ENCODE results near the gene ASAH2.
A peak's percentile ranks its signal among the peaks of the same experiment; 100 is the strongest.

The ASAH2 gene

GRCh38 chr10:50224330-50224952 is 26.9 kb downstream of the ASAH2 start:
- WGBS (ENCODE audit: extremely low coverage, insufficient coverage, low lambda C conversion rate): no CpG with 5 or more reads among the region's 6 CpGs
- Histone ChIP-seq H3K79me1 (ENCODE audit: low read length) (no peaks in the 10 kb centered on the region), H3K4ac (ENCODE audit: low read depth, low read length) (no peak overlapping the region), H2BK5ac (ENCODE audit: low read length) (no peak overlapping the region), H2AK5ac (ENCODE audit: low read length) (no peak overlapping the region), H3K56ac (ENCODE audit: low read length) (no peak overlapping the region), H3K27me3 (ENCODE audit: insufficient read depth, low read length, poor library complexity) (no peaks in the 10 kb centered on the region), H3K18ac (ENCODE audit: low read length) (no peak overlapping the region), H4K8ac (ENCODE audit: low read depth, low read length) (no peak overlapping the region), H4K5ac (ENCODE audit: low read length) (no peak overlapping the region), H3K36me3 (ENCODE audit: control insufficient read depth, insufficient read depth, low read length) (no peaks in the 10 kb centered on the region), H3K4me2 (ENCODE audit: low read length) (no peak overlapping the region), H3K27ac (ENCODE audit: low read depth, low read length) (no peak overlapping the region), H3K79me2 (ENCODE audit: control insufficient read depth, insufficient read depth, low read length) (no peaks in the 10 kb centered on the region), H3K4me3 (ENCODE audit: low read length) (no peak overlapping the region), H2BK120ac (ENCODE audit: low read depth, low read length) (no peak overlapping the region), H2BK15ac (replicated peaks; ENCODE audit: low read depth) (no peak overlapping the region), H3K9ac (ENCODE audit: low read length) (no peak overlapping the region), H3K4me1 (ENCODE audit: control insufficient read depth, low read depth, low read length) (no peaks in the 10 kb centered on the region), H3K23ac (ENCODE audit: low read length) (no peak overlapping the region)
- peak; percentile 70 for DNase-seq

GRCh38 chr10:50222199-50222598 is 29.1 kb downstream of the ASAH2 start:
- Histone ChIP-seq H3K27ac (ENCODE audit: low read depth, low read length) (no peak overlapping the region), H2BK15ac (replicated peaks; ENCODE audit: low read depth) (no peak overlapping the region), H3K4me3 (ENCODE audit: low read length) (no peak overlapping the region), H2AK5ac (ENCODE audit: low read length) (no peak overlapping the region), H3K4ac (ENCODE audit: low read depth, low read length) (no peak overlapping the region), H3K56ac (ENCODE audit: low read length) (no peak overlapping the region), H3K79me1 (ENCODE audit: low read length) (no peaks in the 10 kb centered on the region), H3K23ac (ENCODE audit: low read length) (no peak overlapping the region), H3K4me1 (ENCODE audit: control insufficient read depth, low read depth, low read length) (no peaks in the 10 kb centered on the region), H2BK5ac (ENCODE audit: low read length) (no peak overlapping the region), H3K36me3 (ENCODE audit: control insufficient read depth, insufficient read depth, low read length) (no peaks in the 10 kb centered on the region), H4K5ac (ENCODE audit: low read length) (no peak overlapping the region), H4K8ac (ENCODE audit: low read depth, low read length) (no peak overlapping the region), H3K18ac (ENCODE audit: low read length) (no peak overlapping the region), H3K9ac (ENCODE audit: low read length) (no peak overlapping the region), H3K4me2 (ENCODE audit: low read length) (no peak overlapping the region), H2BK120ac (ENCODE audit: low read depth, low read length) (no peak overlapping the region), H3K79me2 (ENCODE audit: control insufficient read depth, insufficient read depth, low read length) (no peaks in the 10 kb centered on the region), H3K27me3 (ENCODE audit: insufficient read depth, low read length, poor library complexity) (no peaks in the 10 kb centered on the region)
- no CpG with 5 or more reads among the region's 2 CpGs for WGBS (ENCODE audit: extremely low coverage, insufficient coverage, low lambda C conversion rate)
- no peak for DNase-seq

GRCh38 chr10:50221470-50221869 is 29.8 kb downstream of the ASAH2 start:
- Histone ChIP-seq H3K56ac (ENCODE audit: low read length) (no peak overlapping the region), H2BK15ac (replicated peaks; ENCODE audit: low read depth) (no peak overlapping the region), H3K18ac (ENCODE audit: low read length) (no peak overlapping the region), H2BK5ac (ENCODE audit: low read length) (no peak overlapping the region), H3K79me2 (ENCODE audit: control insufficient read depth, insufficient read depth, low read length) (no peaks in the 10 kb centered on the region), H3K27me3 (ENCODE audit: insufficient read depth, low read length, poor library complexity) (no peaks in the 10 kb centered on the region), H3K9ac (ENCODE audit: low read length) (no peak overlapping the region), H3K4me2 (ENCODE audit: low read length) (no peak overlapping the region), H3K36me3 (ENCODE audit: control insufficient read depth, insufficient read depth, low read length) (no peaks in the 10 kb centered on the region), H3K23ac (ENCODE audit: low read length) (no peak overlapping the region), H2AK5ac (ENCODE audit: low read length) (no peak overlapping the region), H4K8ac (ENCODE audit: low read depth, low read length) (no peak overlapping the region), H4K5ac (ENCODE audit: low read length) (no peak overlapping the region), H3K79me1 (ENCODE audit: low read length) (no peaks in the 10 kb centered on the region), H3K4me3 (ENCODE audit: low read length) (no peak overlapping the region), H3K4me1 (ENCODE audit: control insufficient read depth, low read depth, low read length) (no peaks in the 10 kb centered on the region), H2BK120ac (ENCODE audit: low read depth, low read length) (no peak overlapping the region), H3K27ac (ENCODE audit: low read depth, low read length) (no peak overlapping the region), H3K4ac (ENCODE audit: low read depth, low read length) (no peak overlapping the region)
- no peak for DNase-seq
- WGBS (ENCODE audit: extremely low coverage, insufficient coverage, low lambda C conversion rate): no CpG with 5 or more reads among the region's 1 CpG

- no peak overlapping the region for H2AK5ac ChIP-seq (ENCODE audit: low read length)
- no peak overlapping the region for H3K56ac ChIP-seq (ENCODE audit: low read length)
- H3K4me3 ChIP-seq (ENCODE audit: low read length): no peak overlapping the region
- H3K4me1 ChIP-seq (ENCODE audit: control insufficient read depth, low read depth, low read length): no peaks in the 10 kb centered on the region
- no peak overlapping the region for H3K23ac ChIP-seq (ENCODE audit: low read length)
- no peak overlapping the region for H3K4ac ChIP-seq (ENCODE audit: low read depth, low read length)
- no peaks in the 10 kb centered on the region for H3K36me3 ChIP-seq (ENCODE audit: control insufficient read depth, insufficient read depth, low read length)
- no peak overlapping the region for H3K4me2 ChIP-seq (ENCODE audit: low read length)
- no peak overlapping the region for H3K9ac ChIP-seq (ENCODE audit: low read length)
- H4K5ac ChIP-seq (ENCODE audit: low read length): no peak overlapping the region
- H2BK120ac ChIP-seq (ENCODE audit: low read depth, low read length): no peak overlapping the region
- no peak for DNase-seq
- no peaks in the 10 kb centered on the region for H3K27me3 ChIP-seq (ENCODE audit: insufficient read depth, low read length, poor library complexity)
- WGBS (ENCODE audit: extremely low coverage, insufficient coverage, low lambda C conversion rate): no CpG with 5 or more reads among the region's 2 CpGs
- H2BK5ac ChIP-seq (ENCODE audit: low read length): no peak overlapping the region
- no peak overlapping the region for H4K8ac ChIP-seq (ENCODE audit: low read depth, low read length)
- H3K79me1 ChIP-seq (ENCODE audit: low read length): no peaks in the 10 kb centered on the region
- no peak overlapping the region for H3K27ac ChIP-seq (ENCODE audit: low read depth, low read length)
- H3K79me2 ChIP-seq (ENCODE audit: control insufficient read depth, insufficient read depth, low read length): no peaks in the 10 kb centered on the region
- H3K18ac ChIP-seq (ENCODE audit: low read length): no peak overlapping the region
- H2BK15ac ChIP-seq (replicated peaks; ENCODE audit: low read depth): no peak overlapping the region
Observed at GRCh38 chr10:50219646-50220045, 31.7 kb downstream of the ASAH2 start.

GRCh38 chr10:50219200-50219599 is 32.1 kb downstream of the ASAH2 start:
- DNase-seq: no peak
- no peaks in the 10 kb centered on the region for H3K4me1 ChIP-seq (ENCODE audit: control insufficient read depth, low read depth, low read length)
- no peak overlapping the region for H2BK15ac ChIP-seq (replicated peaks; ENCODE audit: low read depth)
- H3K23ac ChIP-seq (ENCODE audit: low read length): no peak overlapping the region
- H3K79me2 ChIP-seq (ENCODE audit: control insufficient read depth, insufficient read depth, low read length): no peaks in the 10 kb centered on the region
- H2BK120ac ChIP-seq (ENCODE audit: low read depth, low read length): no peak overlapping the region
- no peaks in the 10 kb centered on the region for H3K27me3 ChIP-seq (ENCODE audit: insufficient read depth, low read length, poor library complexity)
- H4K8ac ChIP-seq (ENCODE audit: low read depth, low read length): no peak overlapping the region
- H3K36me3 ChIP-seq (ENCODE audit: control insufficient read depth, insufficient read depth, low read length): no peaks in the 10 kb centered on the region
- H3K9ac ChIP-seq (ENCODE audit: low read length): no peak overlapping the region
- H2BK5ac ChIP-seq (ENCODE audit: low read length): no peak overlapping the region
- WGBS (ENCODE audit: extremely low coverage, insufficient coverage, low lambda C conversion rate): no CpG with 5 or more reads among the region's 2 CpGs
- no peak overlapping the region for H2AK5ac ChIP-seq (ENCODE audit: low read length)
- H3K4ac ChIP-seq (ENCODE audit: low read depth, low read length): no peak overlapping the region
- no peak overlapping the region for H3K4me2 ChIP-seq (ENCODE audit: low read length)
- no peaks in the 10 kb centered on the region for H3K79me1 ChIP-seq (ENCODE audit: low read length)
- no peak overlapping the region for H3K56ac ChIP-seq (ENCODE audit: low read length)
- H3K27ac ChIP-seq (ENCODE audit: low read depth, low read length): no peak overlapping the region
- H4K5ac ChIP-seq (ENCODE audit: low read length): no peak overlapping the region
- no peak overlapping the region for H3K18ac ChIP-seq (ENCODE audit: low read length)
- H3K4me3 ChIP-seq (ENCODE audit: low read length): no peak overlapping the region

GRCh38 chr10:50216894-50217293 is 34.4 kb downstream of the ASAH2 start:
- DNase-seq: peak; percentile 64
- H3K36me3 ChIP-seq (ENCODE audit: control insufficient read depth, insufficient read depth, low read length): no peaks in the 10 kb centered on the region
- H2AK5ac ChIP-seq (ENCODE audit: low read length): no peak overlapping the region
- no peak overlapping the region for H3K18ac ChIP-seq (ENCODE audit: low read length)
- H3K23ac ChIP-seq (ENCODE audit: low read length): no peak overlapping the region
- no peak overlapping the region for H3K9ac ChIP-seq (ENCODE audit: low read length)
- H3K79me1 ChIP-seq (ENCODE audit: low read length): no peaks in the 10 kb centered on the region
- H2BK120ac ChIP-seq (ENCODE audit: low read depth, low read length): no peak overlapping the region
- no peaks in the 10 kb centered on the region for H3K4me1 ChIP-seq (ENCODE audit: control insufficient read depth, low read depth, low read length)
- no peak overlapping the region for H2BK15ac ChIP-seq (replicated peaks; ENCODE audit: low read depth)
- H3K4me3 ChIP-seq (ENCODE audit: low read length): no peak overlapping the region
- no CpG with 5 or more reads among the region's 3 CpGs for WGBS (ENCODE audit: extremely low coverage, insufficient coverage, low lambda C conversion rate)
- no peak overlapping the region for H4K5ac ChIP-seq (ENCODE audit: low read length)
- no peak overlapping the region for H3K27ac ChIP-seq (ENCODE audit: low read depth, low read length)
- H3K4me2 ChIP-seq (ENCODE audit: low read length): no peak overlapping the region
- no peak overlapping the region for H2BK5ac ChIP-seq (ENCODE audit: low read length)
- no peaks in the 10 kb centered on the region for H3K79me2 ChIP-seq (ENCODE audit: control insufficient read depth, insufficient read depth, low read length)
- H3K56ac ChIP-seq (ENCODE audit: low read length): no peak overlapping the region
- no peak overlapping the region for H3K4ac ChIP-seq (ENCODE audit: low read depth, low read length)
- H3K27me3 ChIP-seq (ENCODE audit: insufficient read depth, low read length, poor library complexity): no peaks in the 10 kb centered on the region
- H4K8ac ChIP-seq (ENCODE audit: low read depth, low read length): no peak overlapping the region
